Measurements from ENCODE around the gene ATP6V0A4.
"Not testable (repeated sequence)": the region's sequence is repeated elsewhere in the genome, so short reads cannot be mapped to it uniquely, and the experiment has no call there.

ATP6V0A4 gene

GRCh38 chr7:138700857-138701536 is 97.0 kb downstream of the ATP6V0A4 start, which contains the start of gene SVOPL:
Gene SVOPL, minus strand, starts transcription at chr7:138701362. Its CDS starts 22,317 bp downstream, at chr7:138679045.
- H3K9ac ChIP-seq (ENCODE audit: low read depth, low read length), result no peak within 1 kb of the TSS
- no peaks in the 10 kb centered on the region for H3K4me1 ChIP-seq (ENCODE audit: control insufficient read depth, insufficient read depth, low read length)
- H3K36me3 ChIP-seq (ENCODE audit: control insufficient read depth, insufficient read depth, low read length), result no peaks in the 10 kb centered on the region
- H3K27me3 ChIP-seq (ENCODE audit: control insufficient read depth, insufficient read depth, low read length), result no peaks in the 10 kb centered on the region
- no peak within 1 kb of the TSS for H3K27ac ChIP-seq (ENCODE audit: low read depth, low read length)
- H3K9me3 ChIP-seq (ENCODE audit: control insufficient read depth, insufficient read depth, low read length), result no peaks in the 10 kb centered on the region
- H3K4me3 ChIP-seq (ENCODE audit: low read depth, low read length), result no peak within 1 kb of the TSS

- H3K27me3 ChIP-seq (ENCODE audit: control insufficient read depth, insufficient read depth, low read length), result no peaks in the 10 kb centered on the region
- no peaks in the 10 kb centered on the region for H3K9me3 ChIP-seq (ENCODE audit: control insufficient read depth, insufficient read depth, low read length)
- H3K27ac ChIP-seq (ENCODE audit: low read depth, low read length), result no peak overlapping the region
- H3K9ac ChIP-seq (ENCODE audit: low read depth, low read length), result no peak overlapping the region
- no peaks in the 10 kb centered on the region for H3K36me3 ChIP-seq (ENCODE audit: control insufficient read depth, insufficient read depth, low read length)
- no peak overlapping the region for H3K4me3 ChIP-seq (ENCODE audit: low read depth, low read length)
- no peaks in the 10 kb centered on the region for H3K4me1 ChIP-seq (ENCODE audit: control insufficient read depth, insufficient read depth, low read length)
Observed at GRCh38 chr7:138699661-138700060, 98.3 kb downstream of the ATP6V0A4 start.

- H3K9me3 ChIP-seq (ENCODE audit: control insufficient read depth, insufficient read depth, low read length), result no peaks in the 10 kb centered on the region
- no peak overlapping the region for H3K9ac ChIP-seq (ENCODE audit: low read depth, low read length)
- H3K4me1 ChIP-seq (ENCODE audit: control insufficient read depth, insufficient read depth, low read length), result no peaks in the 10 kb centered on the region
- H3K27ac ChIP-seq (ENCODE audit: low read depth, low read length), result no peak overlapping the region
- H3K36me3 ChIP-seq (ENCODE audit: control insufficient read depth, insufficient read depth, low read length), result no peaks in the 10 kb centered on the region
- no peaks in the 10 kb centered on the region for H3K27me3 ChIP-seq (ENCODE audit: control insufficient read depth, insufficient read depth, low read length)
- H3K4me3 ChIP-seq (ENCODE audit: low read depth, low read length), result no peak overlapping the region
Observed at GRCh38 chr7:138698281-138698680, 99.7 kb downstream of the ATP6V0A4 start.

GRCh38 chr7:138697535-138698182 is 100.3 kb downstream of the ATP6V0A4 start:
- no peak overlapping the region for H3K27ac ChIP-seq (ENCODE audit: low read depth, low read length)
- H3K9ac ChIP-seq (ENCODE audit: low read depth, low read length), result no peak overlapping the region
- H3K4me1 ChIP-seq (ENCODE audit: control insufficient read depth, insufficient read depth, low read length), result no peaks in the 10 kb centered on the region
- no peaks in the 10 kb centered on the region for H3K9me3 ChIP-seq (ENCODE audit: control insufficient read depth, insufficient read depth, low read length)
- H3K36me3 ChIP-seq (ENCODE audit: control insufficient read depth, insufficient read depth, low read length), result no peaks in the 10 kb centered on the region
- no peak overlapping the region for H3K4me3 ChIP-seq (ENCODE audit: low read depth, low read length)
- H3K27me3 ChIP-seq (ENCODE audit: control insufficient read depth, insufficient read depth, low read length), result no peaks in the 10 kb centered on the region

- H3K4me1 ChIP-seq (ENCODE audit: control insufficient read depth, insufficient read depth, low read length); H3K36me3 ChIP-seq (ENCODE audit: control insufficient read depth, insufficient read depth, low read length); H3K4me3 ChIP-seq (ENCODE audit: low read depth, low read length); H3K27me3 ChIP-seq (ENCODE audit: control insufficient read depth, insufficient read depth, low read length); H3K27ac ChIP-seq (ENCODE audit: low read depth, low read length); H3K9ac ChIP-seq (ENCODE audit: low read depth, low read length); H3K9me3 ChIP-seq (ENCODE audit: control insufficient read depth, insufficient read depth, low read length): not testable (repeated sequence)
Observed at GRCh38 chr7:138695776-138696175, 102.2 kb downstream of the ATP6V0A4 start.

- Histone ChIP-seq H3K36me3 (ENCODE audit: control insufficient read depth, insufficient read depth, low read length) (no peaks in the 10 kb centered on the region), H3K27me3 (ENCODE audit: control insufficient read depth, insufficient read depth, low read length) (no peaks in the 10 kb centered on the region), H3K4me3 (ENCODE audit: low read depth, low read length) (no peak overlapping the region), H3K4me1 (ENCODE audit: control insufficient read depth, insufficient read depth, low read length) (no peaks in the 10 kb centered on the region), H3K9ac (ENCODE audit: low read depth, low read length) (no peak overlapping the region), H3K9me3 (ENCODE audit: control insufficient read depth, insufficient read depth, low read length) (no peaks in the 10 kb centered on the region), H3K27ac (ENCODE audit: low read depth, low read length) (no peak overlapping the region)
Observed at GRCh38 chr7:138695106-138695505, 102.9 kb downstream of the ATP6V0A4 start.

GRCh38 chr7:138691178-138691577 is 106.8 kb downstream of the ATP6V0A4 start:
- Histone ChIP-seq H3K36me3 (ENCODE audit: control insufficient read depth, insufficient read depth, low read length) (no peaks in the 10 kb centered on the region), H3K9ac (ENCODE audit: low read depth, low read length) (no peak overlapping the region), H3K4me1 (ENCODE audit: control insufficient read depth, insufficient read depth, low read length) (no peaks in the 10 kb centered on the region), H3K27ac (ENCODE audit: low read depth, low read length) (no peak overlapping the region), H3K9me3 (ENCODE audit: control insufficient read depth, insufficient read depth, low read length) (no peaks in the 10 kb centered on the region), H3K27me3 (ENCODE audit: control insufficient read depth, insufficient read depth, low read length) (no peaks in the 10 kb centered on the region), H3K4me3 (ENCODE audit: low read depth, low read length) (no peak overlapping the region)

GRCh38 chr7:138690495-138690894 is 107.5 kb downstream of the ATP6V0A4 start:
- H3K9ac ChIP-seq (ENCODE audit: low read depth, low read length), result no peak overlapping the region
- H3K9me3 ChIP-seq (ENCODE audit: control insufficient read depth, insufficient read depth, low read length), result no peaks in the 10 kb centered on the region
- no peaks in the 10 kb centered on the region for H3K36me3 ChIP-seq (ENCODE audit: control insufficient read depth, insufficient read depth, low read length)
- H3K27me3 ChIP-seq (ENCODE audit: control insufficient read depth, insufficient read depth, low read length), result no peaks in the 10 kb centered on the region
- H3K4me1 ChIP-seq (ENCODE audit: control insufficient read depth, insufficient read depth, low read length), result no peaks in the 10 kb centered on the region
- H3K27ac ChIP-seq (ENCODE audit: low read depth, low read length), result no peak overlapping the region
- H3K4me3 ChIP-seq (ENCODE audit: low read depth, low read length), result no peak overlapping the region

GRCh38 chr7:138688037-138688436 is 110.0 kb downstream of the ATP6V0A4 start:
- not testable (repeated sequence) for H3K4me3 ChIP-seq (ENCODE audit: low read depth, low read length); H3K27ac ChIP-seq (ENCODE audit: low read depth, low read length); H3K9me3 ChIP-seq (ENCODE audit: control insufficient read depth, insufficient read depth, low read length); H3K4me1 ChIP-seq (ENCODE audit: control insufficient read depth, insufficient read depth, low read length); H3K27me3 ChIP-seq (ENCODE audit: control insufficient read depth, insufficient read depth, low read length); H3K36me3 ChIP-seq (ENCODE audit: control insufficient read depth, insufficient read depth, low read length); H3K9ac ChIP-seq (ENCODE audit: low read depth, low read length)

GRCh38 chr7:138684340-138684739 is 113.7 kb downstream of the ATP6V0A4 start:
- H3K4me3 ChIP-seq (ENCODE audit: low read depth, low read length), result no peak overlapping the region
- no peaks in the 10 kb centered on the region for H3K9me3 ChIP-seq (ENCODE audit: control insufficient read depth, insufficient read depth, low read length)
- H3K9ac ChIP-seq (ENCODE audit: low read depth, low read length), result no peak overlapping the region
- no peak overlapping the region for H3K27ac ChIP-seq (ENCODE audit: low read depth, low read length)
- no peaks in the 10 kb centered on the region for H3K36me3 ChIP-seq (ENCODE audit: control insufficient read depth, insufficient read depth, low read length)
- no peaks in the 10 kb centered on the region for H3K4me1 ChIP-seq (ENCODE audit: control insufficient read depth, insufficient read depth, low read length)
- no peaks in the 10 kb centered on the region for H3K27me3 ChIP-seq (ENCODE audit: control insufficient read depth, insufficient read depth, low read length)

GRCh38 chr7:138679793-138680192 is 118.2 kb downstream of the ATP6V0A4 start:
- Histone ChIP-seq H3K4me3 (ENCODE audit: low read depth, low read length) (no peak overlapping the region), H3K4me1 (ENCODE audit: control insufficient read depth, insufficient read depth, low read length) (no peaks in the 10 kb centered on the region), H3K36me3 (ENCODE audit: control insufficient read depth, insufficient read depth, low read length) (no peaks in the 10 kb centered on the region), H3K9ac (ENCODE audit: low read depth, low read length) (no peak overlapping the region), H3K9me3 (ENCODE audit: control insufficient read depth, insufficient read depth, low read length) (no peaks in the 10 kb centered on the region), H3K27me3 (ENCODE audit: control insufficient read depth, insufficient read depth, low read length) (no peaks in the 10 kb centered on the region), H3K27ac (ENCODE audit: low read depth, low read length) (no peak overlapping the region)
